ENCODE results near the gene CGN.

CGN gene

GRCh38 chr1:151547900-151548230 is 36.7 kb downstream of the CGN start:
- ATAC-seq: no peak

- no peak for ATAC-seq
Measured at GRCh38 chr1:151549199-151549598, 38.0 kb downstream of the CGN start.

GRCh38 chr1:151553659-151554058 is 42.5 kb downstream of the CGN start:
- no peak for ATAC-seq

GRCh38 chr1:151556052-151556451 is 44.9 kb downstream of the CGN start:
- ATAC-seq: no peak

GRCh38 chr1:151562661-151563060 is 51.5 kb downstream of the CGN start:
- no peak for ATAC-seq

- no peak for ATAC-seq
Measured at GRCh38 chr1:151563376-151563775, 52.2 kb downstream of the CGN start.

GRCh38 chr1:151565502-151566189 is 54.5 kb downstream of the CGN start:
- ATAC-seq: no peak

GRCh38 chr1:151568626-151569088 is 57.5 kb downstream of the CGN start:
- ATAC-seq: peak; percentile 54 to 70

- ATAC-seq: no peak
Measured at GRCh38 chr1:151570819-151571218, 59.6 kb downstream of the CGN start.

GRCh38 chr1:151574575-151575529 is 63.7 kb downstream of the CGN start:
- peak; percentile 46 to 74 for ATAC-seq

GRCh38 chr1:151577173-151577572 is 66.0 kb downstream of the CGN start:
- ATAC-seq: no peak

GRCh38 chr1:151578941-151579340 is 67.8 kb downstream of the CGN start:
- no peak for ATAC-seq

GRCh38 chr1:151579436-151580225 is 68.4 kb downstream of the CGN start:
- ATAC-seq: no peak

GRCh38 chr1:151581451-151581850 is 70.3 kb downstream of the CGN start:
- no peak for ATAC-seq

GRCh38 chr1:151581921-151582320 is 70.7 kb downstream of the CGN start:
- ATAC-seq: no peak

- ATAC-seq: no peak
Measured at GRCh38 chr1:151583796-151584195, 72.6 kb downstream of the CGN start.

- no peak for ATAC-seq
Measured at GRCh38 chr1:151584278-151584677, 73.1 kb downstream of the CGN start.

- no peak for ATAC-seq
Measured at GRCh38 chr1:151584780-151585179, 73.6 kb downstream of the CGN start.

- no peak for ATAC-seq
Measured at GRCh38 chr1:151585622-151586021, 74.4 kb downstream of the CGN start.
